Measurements from ENCODE around the gene GP9.

DNA sequence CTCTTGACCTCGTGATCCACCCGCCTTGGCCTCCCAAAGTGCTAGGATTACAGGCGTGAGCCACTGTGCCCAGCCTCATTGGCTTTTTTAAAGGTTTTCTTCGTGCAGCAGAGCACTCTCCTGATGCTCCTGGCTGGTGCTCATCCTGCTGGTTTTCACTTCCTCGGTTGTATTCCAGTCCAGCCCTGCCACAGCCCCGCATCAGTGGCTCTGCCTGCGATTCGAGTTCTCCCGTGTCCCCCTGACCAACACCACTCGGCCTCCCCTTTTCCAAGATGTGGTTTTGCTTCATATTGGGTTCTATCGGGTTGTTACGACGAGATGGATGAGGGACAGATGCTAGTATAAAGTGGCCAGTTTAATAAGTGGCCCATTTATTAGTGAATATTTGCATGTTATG, 31.7 kb upstream of the GP9 start:
- TF ChIP-seq, protein P1, sequence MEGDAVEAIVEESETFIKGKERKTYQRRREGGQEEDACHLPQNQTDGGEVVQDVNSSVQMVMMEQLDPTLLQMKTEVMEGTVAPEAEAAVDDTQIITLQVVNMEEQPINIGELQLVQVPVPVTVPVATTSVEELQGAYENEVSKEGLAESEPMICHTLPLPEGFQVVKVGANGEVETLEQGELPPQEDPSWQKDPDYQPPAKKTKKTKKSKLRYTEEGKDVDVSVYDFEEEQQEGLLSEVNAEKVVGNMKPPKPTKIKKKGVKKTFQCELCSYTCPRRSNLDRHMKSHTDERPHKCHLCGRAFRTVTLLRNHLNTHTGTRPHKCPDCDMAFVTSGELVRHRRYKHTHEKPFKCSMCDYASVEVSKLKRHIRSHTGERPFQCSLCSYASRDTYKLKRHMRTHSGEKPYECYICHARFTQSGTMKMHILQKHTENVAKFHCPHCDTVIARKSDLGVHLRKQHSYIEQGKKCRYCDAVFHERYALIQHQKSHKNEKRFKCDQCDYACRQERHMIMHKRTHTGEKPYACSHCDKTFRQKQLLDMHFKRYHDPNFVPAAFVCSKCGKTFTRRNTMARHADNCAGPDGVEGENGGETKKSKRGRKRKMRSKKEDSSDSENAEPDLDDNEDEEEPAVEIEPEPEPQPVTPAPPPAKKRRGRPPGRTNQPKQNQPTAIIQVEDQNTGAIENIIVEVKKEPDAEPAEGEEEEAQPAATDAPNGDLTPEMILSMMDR (IDR thresholded peaks at IDR 0.05; ENCODE audit: low read depth, low read length): no peak
- no peak for TF ChIP-seq EZH2phosphoT487 (IDR thresholded peaks at IDR 0.05; ENCODE audit: low read depth)

All from OCI-LY3 (cell line).